H7 (cell line): Measurements from ENCODE around the gene SMARCA4. TPM values are rescaled to one million over a fixed set of nuclear protein-coding genes. Genes with fewer than 3 reads are reported as not detected.
A peak's percentile ranks its signal among the peaks of the same experiment; 100 is the strongest.

ENCODE experiments used
- DNase-seq: peaks from one replicate; pipeline ENCODE4 v3.0.0; 2012
- H3K27me3 ChIP-seq: 2 replicates; pipeline ENCODE4 v1.6.0; 2011; ENCODE audit warnings: mild to moderate bottlenecking, low read length; ENCODE audit not compliant: control insufficient read depth, insufficient read depth
- H3K36me3 ChIP-seq: replicated peaks from 2 replicates; pipeline ENCODE4 v1.5.1; 2011; ENCODE audit warnings: low read length; ENCODE audit not compliant: control insufficient read depth, insufficient read depth
- H3K4me3 ChIP-seq: 2 replicates; pipeline ENCODE4 v1.5.1; 2011; ENCODE audit warnings: low read depth, mild to moderate bottlenecking, control low read depth, low read length, moderate library complexity; ENCODE audit not compliant: insufficient read depth
- total RNA-seq: library from RNA; depleted of rRNA; stranded (reverse); fragments of >200 nt; shearing (Covaris generic); gene quantifications from 2 replicates; pipeline ENCODE4 v1.2.3, GENCODE V29; 2014

The SMARCA4 gene
- total RNA-seq, 1 experiment from 2014 or later = 173 TPM

- peak; percentile 5 for DNase-seq
- Histone ChIP-seq H3K36me3 (peaks cover 43% of the 10 kb centered on the region), H3K4me3 (no peak overlapping the region), H3K27me3 (no peaks in the 10 kb centered on the region)
Measured at GRCh38 chr19:10998666-10999065, 37.8 kb downstream of the SMARCA4 start.

DNA sequence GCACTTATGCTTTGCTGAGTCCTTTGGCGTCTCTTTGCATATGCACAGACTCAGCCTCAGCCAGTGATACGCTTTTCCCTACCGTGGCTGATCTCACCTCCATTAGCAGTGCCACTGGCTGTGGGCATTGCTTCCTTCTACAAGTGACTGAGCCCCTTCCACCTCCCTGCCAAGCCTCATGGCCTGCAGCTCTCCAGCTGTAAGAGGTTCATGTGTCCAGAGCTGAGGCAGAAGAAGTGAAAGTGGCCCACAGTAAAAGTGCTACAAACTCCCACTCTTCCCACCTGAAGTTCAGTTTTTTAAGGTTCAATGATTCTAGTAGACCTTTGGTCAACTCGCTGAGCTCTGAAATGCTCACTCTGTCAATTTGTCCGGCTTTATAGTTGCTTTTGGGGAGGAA is 44.7 kb downstream of the SMARCA4 start:
- peak; percentile 8 for DNase-seq
- H3K36me3 ChIP-seq = peaks cover 31% of the 10 kb centered on the region
- no peak overlapping the region for H3K4me3 ChIP-seq
- H3K27me3 ChIP-seq = no peaks in the 10 kb centered on the region

DNA sequence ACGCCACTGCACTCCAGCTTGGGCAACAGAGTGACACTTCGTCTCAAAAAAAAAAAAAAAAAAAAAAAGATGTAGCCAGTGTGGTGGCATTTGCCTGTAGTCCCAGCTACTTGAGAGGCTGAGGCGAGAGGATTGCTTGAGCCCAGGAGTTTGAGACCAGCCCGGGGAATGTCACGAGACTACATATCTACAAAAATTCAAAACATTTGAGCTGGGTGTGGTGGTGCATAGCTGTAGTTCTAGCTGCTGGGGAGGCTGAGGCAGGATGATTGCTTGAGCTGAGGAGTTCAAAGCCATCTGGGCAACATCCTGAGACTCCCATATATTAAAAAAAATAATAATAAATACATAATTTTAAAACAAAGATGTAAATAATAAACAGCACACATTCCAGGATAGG is 46.6 kb downstream of the SMARCA4 start:
- no peak overlapping the region for H3K4me3 ChIP-seq
- DNase-seq = no peak
- H3K36me3 ChIP-seq = peaks cover 39% of the 10 kb centered on the region
- H3K27me3 ChIP-seq = no peaks in the 10 kb centered on the region

DNA sequence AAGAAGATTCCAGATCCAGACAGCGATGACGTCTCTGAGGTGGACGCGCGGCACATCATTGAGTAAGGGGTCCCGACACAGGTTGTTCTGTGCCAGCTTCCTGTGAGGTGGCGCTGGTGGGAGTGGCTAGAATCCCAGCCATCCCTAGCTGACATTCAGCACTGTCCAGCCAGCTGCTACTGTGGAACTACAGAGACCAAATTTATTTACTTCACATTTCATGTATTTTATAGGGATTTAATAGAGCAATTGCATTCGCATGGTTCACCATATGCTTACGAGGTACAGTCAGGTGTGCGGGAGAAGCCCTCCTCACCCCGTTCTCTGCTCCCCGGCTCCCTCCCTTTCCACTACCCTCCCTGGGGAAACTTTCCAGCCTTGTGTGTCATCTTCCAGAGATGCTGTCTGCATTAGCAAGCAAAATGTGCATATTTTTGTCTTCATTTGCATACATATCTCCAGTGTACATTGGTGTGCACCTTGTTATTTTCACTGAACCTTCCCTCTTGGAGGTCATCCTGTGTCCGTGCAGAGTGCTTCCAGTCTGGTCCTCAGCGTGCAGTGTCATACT is 47.2 kb downstream of the SMARCA4 start:
- H3K36me3 ChIP-seq = peaks cover 43% of the 10 kb centered on the region
- no peaks in the 10 kb centered on the region for H3K27me3 ChIP-seq
- DNase-seq = peak; percentile 7
- no peak overlapping the region for H3K4me3 ChIP-seq

DNA sequence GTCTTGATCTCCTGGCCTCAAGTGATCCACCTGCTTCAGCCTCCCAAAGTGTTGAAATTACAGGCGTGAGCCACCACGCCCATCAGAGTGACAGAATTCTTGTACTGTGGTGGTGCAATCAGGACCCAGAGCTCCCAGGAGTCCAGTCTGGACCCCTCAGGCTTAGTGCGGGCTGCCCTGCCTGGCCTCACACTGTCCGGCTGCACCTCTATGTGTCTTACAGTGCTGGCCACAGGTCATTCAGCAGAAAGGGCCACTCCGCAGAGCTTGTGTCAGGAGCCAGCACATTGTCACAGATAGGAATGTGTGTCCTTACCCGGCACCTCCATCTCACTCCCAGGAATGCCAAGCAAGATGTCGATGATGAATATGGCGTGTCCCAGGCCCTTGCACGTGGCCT is 49.2 kb downstream of the SMARCA4 start:
- H3K36me3 ChIP-seq = peaks cover 51% of the 10 kb centered on the region
- H3K27me3 ChIP-seq = no peaks in the 10 kb centered on the region
- no peak overlapping the region for H3K4me3 ChIP-seq
- DNase-seq = peak; percentile 21

DNA sequence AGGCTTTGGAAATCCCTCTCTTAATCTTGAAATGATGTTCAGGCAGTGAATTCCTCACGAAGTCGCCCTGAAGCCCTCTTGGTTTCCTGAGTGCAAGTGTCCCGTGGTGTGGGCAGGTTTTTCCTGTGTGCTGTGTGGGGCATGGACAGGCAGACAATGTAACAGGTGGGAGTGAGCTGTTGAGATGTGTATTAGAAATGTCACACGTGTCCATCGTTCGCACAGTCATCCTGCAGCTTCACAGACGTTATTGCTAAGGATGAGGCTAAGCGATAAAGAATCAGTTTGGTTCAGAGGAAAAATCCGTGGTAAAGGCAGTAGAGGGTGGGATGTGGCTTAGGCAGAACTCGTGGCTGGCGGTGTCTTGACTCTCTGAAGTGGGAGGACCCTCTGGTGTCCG is 51.7 kb downstream of the SMARCA4 start:
- H3K4me3 ChIP-seq = no peak overlapping the region
- no peak for DNase-seq
- no peaks in the 10 kb centered on the region for H3K27me3 ChIP-seq
- H3K36me3 ChIP-seq = peaks cover 60% of the 10 kb centered on the region

DNA sequence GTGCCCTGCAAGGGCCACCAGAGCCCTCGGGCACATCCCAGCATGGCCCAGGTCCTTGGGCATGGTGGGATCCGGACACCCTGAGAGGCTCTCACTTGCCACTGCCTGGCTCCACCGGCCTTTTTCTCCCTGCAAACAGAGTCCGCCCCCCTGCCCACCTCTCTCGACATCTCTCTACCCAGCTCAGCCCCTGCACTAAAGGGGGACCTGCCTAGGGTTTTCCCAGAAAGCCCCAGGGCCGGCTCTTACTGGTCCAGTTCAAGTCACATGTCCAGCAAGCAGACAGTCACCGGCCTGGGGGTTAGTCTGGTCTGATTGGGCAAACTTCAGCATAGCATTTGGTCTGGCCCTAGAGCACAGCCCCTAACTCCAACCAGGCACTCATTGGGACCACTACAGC is 52.9 kb downstream of the SMARCA4 start:
- no peak for DNase-seq
- no peaks in the 10 kb centered on the region for H3K27me3 ChIP-seq
- peaks cover 60% of the 10 kb centered on the region for H3K36me3 ChIP-seq
- H3K4me3 ChIP-seq = no peak overlapping the region

GRCh38 chr19:11014403-11014911 is 53.6 kb downstream of the SMARCA4 start:
- Histone ChIP-seq H3K36me3 (peaks cover 64% of the 10 kb centered on the region), H3K4me3 (no peak overlapping the region)
- DNase-seq = peak; percentile 83

DNA sequence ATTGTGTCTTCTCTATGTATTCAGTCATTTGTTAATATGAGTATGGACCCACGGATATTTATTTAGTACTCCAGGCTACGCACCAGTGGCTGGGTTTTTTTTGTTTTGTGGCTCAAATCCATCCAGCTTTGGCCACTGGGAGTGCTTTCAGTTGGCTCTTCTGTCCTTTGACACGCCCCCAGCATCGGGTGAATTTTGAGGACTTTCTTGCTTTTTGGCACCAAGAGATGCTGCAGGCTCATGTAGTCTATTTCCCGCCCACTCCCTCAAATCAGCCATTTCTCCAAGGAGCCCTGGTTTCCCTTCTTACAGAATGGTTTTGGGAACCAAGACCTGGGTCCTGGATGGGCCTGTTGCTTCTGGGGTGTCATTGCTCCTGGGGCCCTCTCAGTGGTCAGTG is 55.8 kb downstream of the SMARCA4 start:
- DNase-seq = no peak
- Histone ChIP-seq H3K4me3 (no peak overlapping the region), H3K27me3 (no peaks in the 10 kb centered on the region), H3K36me3 (peaks cover 70% of the 10 kb centered on the region)

More at GRCh38 chr19:11014403-11014911, 53.6 kb downstream of the SMARCA4 start:
- no peaks in the 10 kb centered on the region for H3K27me3 ChIP-seq

DNA sequence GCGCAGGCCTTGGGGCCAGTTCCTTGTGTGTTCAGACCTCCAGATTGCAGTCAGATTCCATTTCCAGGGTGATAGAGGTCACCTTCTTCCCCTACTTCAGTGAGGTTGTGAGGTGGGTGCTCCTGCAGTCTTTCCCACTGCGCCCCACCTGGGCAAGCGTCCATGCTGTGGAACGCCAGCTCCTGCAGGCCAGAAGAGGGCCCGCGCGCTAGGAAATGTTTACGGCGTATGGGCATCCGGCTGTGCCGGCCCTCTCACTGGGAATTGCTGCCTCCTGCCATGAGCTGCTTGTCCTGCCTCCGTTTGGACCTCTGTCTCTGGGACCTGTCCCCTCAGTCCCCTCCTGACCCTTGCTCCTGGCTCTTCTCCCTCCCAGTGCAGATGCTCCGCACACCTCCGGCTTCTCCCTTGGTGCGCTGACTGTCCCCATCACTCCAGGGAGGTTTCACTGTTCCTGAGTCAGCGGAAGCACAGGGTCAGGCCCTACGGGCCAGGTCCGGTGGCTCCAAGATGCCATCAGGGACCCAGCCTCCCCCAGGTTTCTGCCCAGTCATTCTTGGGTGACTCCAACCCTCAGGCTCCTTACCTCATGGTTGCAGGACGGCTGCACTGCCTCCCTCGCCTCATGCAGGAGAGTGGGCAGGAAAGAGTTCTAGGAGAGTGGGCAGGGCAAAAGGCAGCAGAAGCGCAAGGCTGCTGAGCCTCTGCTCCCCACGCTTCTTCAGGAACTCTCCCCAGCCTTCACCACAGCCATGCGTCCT is 56.6 kb downstream of the SMARCA4 start:
- H3K27me3 ChIP-seq = no peaks in the 10 kb centered on the region
- H3K36me3 ChIP-seq = peaks cover 73% of the 10 kb centered on the region
- no peak overlapping the region for H3K4me3 ChIP-seq
- DNase-seq = peak; percentile 55

- DNase-seq = peak; percentile 57
- H3K36me3 ChIP-seq = peaks cover 70% of the 10 kb centered on the region
Measured at GRCh38 chr19:11018179-11018578, 57.3 kb downstream of the SMARCA4 start.

DNA sequence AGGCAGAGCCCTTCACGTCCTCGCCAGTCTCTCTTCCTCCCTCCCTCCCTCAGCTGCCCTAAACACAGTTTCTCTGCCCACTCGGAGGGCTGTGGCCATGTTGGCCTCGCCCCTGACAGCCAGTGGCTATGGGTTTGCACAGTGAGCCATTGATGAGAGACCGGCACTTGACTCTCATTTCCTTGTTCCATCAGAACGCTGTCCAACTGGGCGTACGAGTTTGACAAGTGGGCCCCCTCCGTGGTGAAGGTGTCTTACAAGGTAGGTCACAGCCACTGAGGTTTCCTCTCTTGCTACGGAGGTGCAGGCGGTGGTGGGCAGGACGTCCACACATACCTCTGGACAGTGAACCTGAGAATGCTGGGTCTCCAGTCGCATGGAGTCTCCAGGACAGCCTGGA is 57.9 kb downstream of the SMARCA4 start:
- H3K36me3 ChIP-seq = peaks cover 71% of the 10 kb centered on the region
- DNase-seq = no peak
- H3K4me3 ChIP-seq = no peak overlapping the region
- no peaks in the 10 kb centered on the region for H3K27me3 ChIP-seq

More at GRCh38 chr19:11018179-11018578, 57.3 kb downstream of the SMARCA4 start:
- no peak overlapping the region for H3K4me3 ChIP-seq
- no peaks in the 10 kb centered on the region for H3K27me3 ChIP-seq

GRCh38 chr19:11019262-11019661 is 58.4 kb downstream of the SMARCA4 start:
- Histone ChIP-seq H3K36me3 (peaks cover 74% of the 10 kb centered on the region), H3K4me3 (no peak overlapping the region), H3K27me3 (no peaks in the 10 kb centered on the region)
- peak; percentile 52 for DNase-seq

GRCh38 chr19:11019824-11020223 is 59.0 kb downstream of the SMARCA4 start:
- peak; percentile 46 for DNase-seq
- peaks cover 75% of the 10 kb centered on the region for H3K36me3 ChIP-seq

DNA sequence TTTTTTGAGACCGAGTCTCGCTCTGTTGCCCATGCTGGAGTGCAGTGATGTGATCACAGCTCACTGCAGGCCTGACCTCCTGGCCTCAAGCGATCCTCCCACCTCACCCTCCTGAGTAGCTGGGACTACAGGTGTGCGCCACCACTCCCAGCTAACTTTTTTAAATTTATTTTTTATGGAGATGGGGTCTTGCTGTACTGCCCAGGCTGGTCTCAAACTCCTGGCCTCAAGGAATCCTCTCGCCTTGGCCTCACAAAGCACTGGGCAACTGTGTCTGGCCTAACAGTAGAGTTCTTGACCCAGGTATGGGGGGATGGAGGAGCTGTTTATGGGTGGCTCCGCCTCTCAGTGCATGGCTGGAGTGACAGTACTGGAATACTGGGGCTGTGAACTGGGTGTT is 59.6 kb downstream of the SMARCA4 start:
- Histone ChIP-seq H3K36me3 (peaks cover 75% of the 10 kb centered on the region), H3K27me3 (no peaks in the 10 kb centered on the region), H3K4me3 (no peak overlapping the region)
- peak; percentile 48 for DNase-seq

More at GRCh38 chr19:11019824-11020223, 59.0 kb downstream of the SMARCA4 start:
- H3K4me3 ChIP-seq = no peak overlapping the region
- H3K27me3 ChIP-seq = no peaks in the 10 kb centered on the region
